A673 (cell line): ENCODE results near the gene CEBPB. TPM values are rescaled to one million over a fixed set of nuclear protein-coding genes. Genes with fewer than 3 reads are reported as not detected.
A peak's percentile ranks its signal among the peaks of the same experiment; 100 is the strongest.

Experiments
- BruUV-seq: library from RNA; stranded (reverse); fragments of 400-500 nt; replicated peaks from 2 replicates; lab custom pipeline; 2021; lab: Mats Ljungman, UMichigan
- CTCF ChIA-PET: fragments of 300-600 bp; sonication (Branson Sonifier 250); formaldehyde crosslinking; loops from one replicate; lab custom pipeline; 2022; ENCODE audit warnings: antibody characterized with exemption; lab: Charles Lee
- POLR2A ChIA-PET: fragments of 300-600 bp; sonication (Branson Sonifier 250); formaldehyde crosslinking; loops from one replicate; lab custom pipeline; 2022; ENCODE audit warnings: antibody characterized with exemption; ENCODE audit not compliant: low non-redundant PET; lab: Charles Lee
- DNase-seq: peaks from one replicate; pipeline ENCODE4 v3.0.0-alpha.2; 2015; ENCODE audit warnings: low spot score
- H3K27ac ChIP-seq: fragments of 200-600 bp; sonication (generic); 2 replicates; pipeline ENCODE4 v1.5.1; 2016; ENCODE audit warnings: mixed run types, low read depth, mild to moderate bottlenecking, mixed read lengths, antibody characterized with exemption, low read length; ENCODE audit not compliant: poor library complexity, severe bottlenecking
- H3K27me3 ChIP-seq: fragments of 200-600 bp; sonication (generic); replicated peaks from 2 replicates; pipeline ENCODE4 v1.6.1; 2017; ENCODE audit warnings: mixed run types, low read depth, mild to moderate bottlenecking, mixed read lengths, antibody characterized with exemption, low read length; ENCODE audit not compliant: insufficient read depth, poor library complexity
- H3K36me3 ChIP-seq: fragments of 200-600 bp; sonication (generic); 2 replicates; pipeline ENCODE4 v1.6.1; 2016; ENCODE audit warnings: mixed run types, mild to moderate bottlenecking, mixed read lengths, antibody characterized with exemption, low read length; ENCODE audit not compliant: insufficient read depth, poor library complexity, severe bottlenecking
- H3K4me1 ChIP-seq: fragments of 200-600 bp; sonication (generic); 2 replicates; pipeline ENCODE4 v1.6.1; 2017; ENCODE audit warnings: mixed run types, mild to moderate bottlenecking, mixed read lengths, antibody characterized with exemption, low read length; ENCODE audit not compliant: insufficient read depth, poor library complexity, severe bottlenecking
- H3K4me3 ChIP-seq: fragments of 200-600 bp; sonication (generic); 2 replicates; pipeline ENCODE4 v1.5.1; 2016; ENCODE audit warnings: low read depth, mixed run types, mild to moderate bottlenecking, mixed read lengths, low read length; ENCODE audit not compliant: poor library complexity, severe bottlenecking
- H3K9me3 ChIP-seq: fragments of 200-600 bp; sonication (generic); 2 replicates; pipeline ENCODE4 v1.6.1; 2016; ENCODE audit warnings: mixed run types, low read depth, mild to moderate bottlenecking, mixed read lengths, antibody characterized with exemption, low read length; ENCODE audit not compliant: poor library complexity, severe bottlenecking
- CTCF ChIP-seq: fragments of 300-800, 200-600 bp; sonication (generic); conservative IDR thresholded peaks from 2 replicates; pipeline ENCODE4 v1.5.1; 2017; ENCODE audit warnings: low read depth, mild to moderate bottlenecking, antibody characterized with exemption, low read length, moderate library complexity, mixed read lengths
- EZH2 ChIP-seq: fragments of 200-600 bp; sonication (generic); IDR thresholded peaks from 2 replicates; pipeline ENCODE4 v1.6.1; 2017; ENCODE audit warnings: borderline replicate concordance, low read depth, mild to moderate bottlenecking, mixed read lengths, antibody characterized with exemption, low read length; ENCODE audit not compliant: poor library complexity, severe bottlenecking
- intact Hi-C: fragments of 100-400 bp; cut with micrococcal nuclease; formaldehyde crosslinking; loops from one replicate; pipeline ENCODE4 v1.10.0; 2022; ENCODE audit not compliant: unreplicated experiment
- total RNA-seq: library from RNA; stranded (reverse); gene quantifications from 2 replicates; pipeline ENCODE4 v1.2.3, GENCODE V29; 2021

The CEBPB gene
- total RNA-seq, 1 experiment from 2014 or later = 130 TPM

GRCh38 chr20:50186151-50186885 is 4.3 kb upstream of the CEBPB start:
- CTCF ChIA-PET = interaction anchor here (0.6 to 1.0 kb wide), 7 partner anchors 278 to 602 kb away, joined by 3 to 9 read pairs (median 4); no protein-coding TSS in a partner anchor
- Histone ChIP-seq H3K36me3 (no peaks in the 10 kb centered on the region), H3K4me3 (no peak overlapping the region), H3K9me3 (no peaks in the 10 kb centered on the region), H3K4me1 (peaks cover 34% of the 10 kb centered on the region), H3K27me3 (no peaks in the 10 kb centered on the region), H3K27ac (no peak overlapping the region)
- TF ChIP-seq CTCF = peak; percentile 94
- no peak for TF ChIP-seq EZH2
- POLR2A ChIA-PET = interaction anchor here (0.6 kb wide), 1 partner anchor 306 kb away, joined by 4 read pairs; no protein-coding TSS in a partner anchor
- intact Hi-C loops = loop anchor here (1.0 to 5.0 kb wide), 3 partner anchors 274 to 601 kb away; no protein-coding TSS in a partner anchor
- peak; percentile 91 for DNase-seq
- BruUV-seq = no TSS peak

- no peak overlapping the region for H3K4me3 ChIP-seq
- peak; percentile 47 for DNase-seq
- POLR2A ChIA-PET = no interaction called here
- H3K36me3 ChIP-seq = no peaks in the 10 kb centered on the region
- H3K4me1 ChIP-seq = peaks cover 34% of the 10 kb centered on the region
- CTCF ChIA-PET = interaction anchor here (0.6 to 2.2 kb wide), 6 partner anchors 245 to 548 kb away, joined by 3 to 9 read pairs (median 4); no protein-coding TSS in a partner anchor
- TF ChIP-seq CTCF = no peak
- TF ChIP-seq EZH2 = no peak
- intact Hi-C loops = loop anchor here (1.0 to 5.0 kb wide), 3 partner anchors 273 to 600 kb away; no protein-coding TSS in a partner anchor
- peak overlapping the region; percentile 69 for H3K27ac ChIP-seq
- no TSS peak for BruUV-seq
- no peaks in the 10 kb centered on the region for H3K9me3 ChIP-seq
- no peaks in the 10 kb centered on the region for H3K27me3 ChIP-seq
These were observed 3.6 kb upstream of the CEBPB start for GRCh38 chr20:50186987-50187402.

GRCh38 chr20:50187403-50188051 is 3.1 kb upstream of the CEBPB start:
- no TSS peak for BruUV-seq
- ChIA-PET POLR2A (no interaction called here), CTCF (interaction anchor here (0.6 to 2.2 kb wide), 9 partner anchors 246 to 606 kb away, joined by 3 to 9 read pairs (median 4); no protein-coding TSS in a partner anchor)
- Histone ChIP-seq H3K27me3 (no peaks in the 10 kb centered on the region), H3K4me3 (no peak overlapping the region), H3K9me3 (no peaks in the 10 kb centered on the region), H3K27ac (peak overlapping the region; percentile 69), H3K36me3 (peaks cover 4% of the 10 kb centered on the region), H3K4me1 (peaks cover 34% of the 10 kb centered on the region)
- TF ChIP-seq EZH2 (no peak), CTCF (no peak)
- intact Hi-C loops = loop anchor here (2.0 to 5.0 kb wide), 2 partner anchors 393 to 600 kb away; no protein-coding TSS in a partner anchor
- peak; percentile 65 for DNase-seq
